ENCODE data around the gene PEDS1. TPM values are rescaled to one million over a fixed set of nuclear protein-coding genes. Genes with fewer than 3 reads are reported as not detected.
A peak's percentile ranks its signal among the peaks of the same experiment; 100 is the strongest.

The PEDS1 gene
- total and polyA plus RNA-seq, 2 of the 13 experiments (the other 11 are each of a cell fraction or from before 2014, with no cell fraction given), result 30.5 to 93.9 TPM

DNA sequence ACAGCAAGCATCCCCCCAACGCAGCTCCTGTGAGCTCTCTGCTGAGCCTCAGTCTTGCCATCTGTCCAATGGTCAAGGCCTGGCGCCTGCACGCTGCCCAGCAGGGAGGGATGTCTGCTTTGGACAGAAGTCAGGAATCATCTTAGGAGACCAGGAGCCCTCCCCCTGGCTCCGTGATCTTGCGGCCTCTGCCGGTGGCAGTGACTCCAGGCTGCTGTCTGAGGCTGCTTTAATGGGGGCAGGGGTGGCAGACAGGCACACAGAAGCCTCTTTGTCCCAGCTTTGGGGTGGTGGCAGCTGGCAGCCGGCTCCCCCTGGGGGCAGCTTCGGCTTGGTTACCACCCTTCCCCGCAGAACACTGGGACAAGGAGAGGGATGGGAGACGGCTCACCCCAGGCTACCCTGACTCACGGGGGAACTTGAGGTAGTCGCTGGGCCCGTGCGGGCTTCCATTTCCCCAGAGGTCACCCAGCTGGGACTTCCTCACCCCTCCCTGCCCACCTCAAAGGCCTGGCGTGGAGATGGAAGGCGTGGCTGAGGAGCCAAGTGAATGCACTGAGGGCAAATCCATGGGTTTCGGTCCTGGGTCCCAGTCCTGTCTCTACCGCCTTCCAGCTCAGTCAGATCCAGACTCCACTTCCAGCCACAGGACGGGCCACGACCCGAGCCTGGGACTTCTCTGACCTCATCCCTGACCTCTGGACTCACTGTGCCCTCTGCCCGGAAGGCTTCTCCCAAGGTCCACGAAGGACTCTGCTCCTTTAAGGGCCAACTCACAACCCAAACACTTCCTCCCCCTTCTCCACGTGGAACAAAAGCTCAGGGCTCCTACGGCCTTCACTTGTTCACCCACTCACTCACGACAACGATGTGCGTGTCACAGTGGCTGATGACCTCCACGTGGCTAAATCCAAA is 14.8 kb downstream of the PEDS1 start (continued):
- no peak for TF ChIP-seq ZNF556 (CRISPR knock-in tag; IDR thresholded peaks at IDR 0.05; ENCODE audit: borderline replicate concordance)
- TF ChIP-seq HNRNPLL (IDR thresholded peaks at IDR 0.05; ENCODE audit: low read depth, low read length, poor library complexity, severe bottlenecking), result peak; percentile 38
- TF ChIP-seq NPAS2 (CRISPR knock-in tag; IDR thresholded peaks at IDR 0.05; ENCODE audit: borderline replicate concordance), result no peak
- TF ChIP-seq STAT5B (CRISPR knock-in tag; IDR thresholded peaks at IDR 0.05), result no peak
- no peak for TF ChIP-seq SP4 (CRISPR knock-in tag; IDR thresholded peaks at IDR 0.05)
- TF ChIP-seq ZNF510 (CRISPR knock-in tag; IDR thresholded peaks at IDR 0.05; ENCODE audit: low read depth), result no peak
- TF ChIP-seq HNRNPK (IDR thresholded peaks at IDR 0.05; ENCODE audit: low read depth, low read length, poor library complexity, severe bottlenecking), result no peak
- TF ChIP-seq SP2 (CRISPR knock-in tag; IDR thresholded peaks at IDR 0.05), result peak; percentile 41; the same call in 1 of the 2 replicates
- no peak for TF ChIP-seq NKX3-1 (CRISPR knock-in tag; IDR thresholded peaks at IDR 0.05)
- TF ChIP-seq NFYC (CRISPR knock-in tag; IDR thresholded peaks at IDR 0.05), result no peak
- TF ChIP-seq YEATS4 (CRISPR knock-in tag; IDR thresholded peaks at IDR 0.05; ENCODE audit: borderline replicate concordance), result no peak
- TF ChIP-seq TBL1XR1 (IDR thresholded peaks at IDR 0.05; ENCODE audit: borderline replicate concordance, low read length, partially characterized antibody), result no peak
- no peak for TF ChIP-seq PHF21A (CRISPR knock-in tag; IDR thresholded peaks at IDR 0.05)
- no peak for TF ChIP-seq ZSCAN20 (CRISPR knock-in tag; IDR thresholded peaks at IDR 0.05; ENCODE audit: borderline replicate concordance)
- peak; percentile 70 for TF ChIP-seq HNF1B (CRISPR knock-in tag; IDR thresholded peaks at IDR 0.05)
- TF ChIP-seq, protein P1, sequence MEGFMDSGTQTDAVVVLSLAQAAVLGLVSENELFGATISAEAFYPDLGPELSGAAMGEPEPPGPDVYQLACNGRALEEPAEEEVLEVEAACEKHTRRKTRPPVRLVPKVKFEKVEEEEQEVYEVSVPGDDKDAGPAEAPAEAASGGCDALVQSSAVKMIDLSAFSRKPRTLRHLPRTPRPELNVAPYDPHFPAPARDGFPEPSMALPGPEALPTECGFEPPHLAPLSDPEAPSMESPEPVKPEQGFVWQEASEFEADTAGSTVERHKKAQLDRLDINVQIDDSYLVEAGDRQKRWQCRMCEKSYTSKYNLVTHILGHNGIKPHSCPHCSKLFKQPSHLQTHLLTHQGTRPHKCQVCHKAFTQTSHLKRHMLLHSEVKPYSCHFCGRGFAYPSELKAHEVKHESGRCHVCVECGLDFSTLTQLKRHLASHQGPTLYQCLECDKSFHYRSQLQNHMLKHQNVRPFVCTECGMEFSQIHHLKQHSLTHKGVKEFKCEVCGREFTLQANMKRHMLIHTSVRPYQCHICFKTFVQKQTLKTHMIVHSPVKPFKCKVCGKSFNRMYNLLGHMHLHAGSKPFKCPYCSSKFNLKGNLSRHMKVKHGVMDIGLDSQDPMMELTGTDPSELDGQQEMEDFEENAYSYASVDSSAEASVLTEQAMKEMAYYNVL (CRISPR knock-in tag; IDR thresholded peaks at IDR 0.05; ENCODE audit: borderline replicate concordance), result no peak
- TF ChIP-seq ZNF816 (CRISPR knock-in tag; IDR thresholded peaks at IDR 0.05; ENCODE audit: borderline replicate concordance), result no peak

All from HepG2 (cell line).